Measurements from ENCODE around the gene SUPT16H. TPM values are rescaled to one million over a fixed set of nuclear protein-coding genes. Genes with fewer than 3 reads are reported as not detected.

Gene SUPT16H
- total RNA-seq, 4 donors from 2014 or later: 52.7 to 74.3 (median 60.5) TPM

- TF ChIP-seq CTCF (IDR thresholded peaks at IDR 0.05): no peak
- TF ChIP-seq POLR2A (IDR thresholded peaks at IDR 0.05; ENCODE audit: low read depth): no peak
- TF ChIP-seq EP300 (IDR thresholded peaks at IDR 0.05): no peak
- no peak for TF ChIP-seq POLR2AphosphoS5 (IDR thresholded peaks at IDR 0.05)
- no peaks in the 10 kb centered on the region for H3K9me3 ChIP-seq
- WGBS: 87% methylated on average over 9 of the region's 9 CpGs
- no peak for DNase-seq (ENCODE audit: extremely low spot score)
- H3K36me3 ChIP-seq: no peaks in the 10 kb centered on the region
- H3K4me3 ChIP-seq: no peak overlapping the region
- no peak overlapping the region for H3K27ac ChIP-seq (replicated peaks in 1 of 4)
- H3K4me1 ChIP-seq: no peaks in the 10 kb centered on the region
- intact Hi-C loops (cut with DNase I): no loop called here
- no peaks in the 10 kb centered on the region for H3K27me3 ChIP-seq
Measured at GRCh38 chr14:21334202-21334906, 49.5 kb downstream of the SUPT16H start.

- intact Hi-C loops (cut with DNase I): no loop called here
Measured at GRCh38 chr14:21332950-21333349, 50.9 kb downstream of the SUPT16H start.

GRCh38 chr14:21326972-21327371 is 56.8 kb downstream of the SUPT16H start:
- DNase-seq (ENCODE audit: extremely low spot score): no peak
- H3K4me3 ChIP-seq: no peak overlapping the region
- no peaks in the 10 kb centered on the region for H3K27me3 ChIP-seq
- H3K4me1 ChIP-seq: no peaks in the 10 kb centered on the region
- H3K9me3 ChIP-seq: no peaks in the 10 kb centered on the region
- 63% methylated on average over 1 of the region's 1 CpG for WGBS
- H3K27ac ChIP-seq (replicated peaks in 1 of 4): no peak overlapping the region
- no peaks in the 10 kb centered on the region for H3K36me3 ChIP-seq
- intact Hi-C loops (cut with DNase I): no loop called here
- TF ChIP-seq EP300 (IDR thresholded peaks at IDR 0.05) (no peak), POLR2AphosphoS5 (IDR thresholded peaks at IDR 0.05) (no peak), CTCF (IDR thresholded peaks at IDR 0.05) (no peak), POLR2A (IDR thresholded peaks at IDR 0.05; ENCODE audit: low read depth) (no peak)

More at GRCh38 chr14:21332950-21333349, 50.9 kb downstream of the SUPT16H start:
- no peaks in the 10 kb centered on the region for H3K9me3 ChIP-seq
- WGBS: 87% methylated on average over 2 of the region's 2 CpGs
- H3K4me1 ChIP-seq: no peaks in the 10 kb centered on the region
- no peaks in the 10 kb centered on the region for H3K36me3 ChIP-seq
- H3K4me3 ChIP-seq: no peak overlapping the region
- no peak overlapping the region for H3K27ac ChIP-seq (replicated peaks in 1 of 4)
- no peak for DNase-seq (ENCODE audit: extremely low spot score)
- H3K27me3 ChIP-seq: no peaks in the 10 kb centered on the region
- no peak for TF ChIP-seq POLR2AphosphoS5 (IDR thresholded peaks at IDR 0.05)
- TF ChIP-seq CTCF (IDR thresholded peaks at IDR 0.05): no peak
- no peak for TF ChIP-seq POLR2A (IDR thresholded peaks at IDR 0.05; ENCODE audit: low read depth)
- no peak for TF ChIP-seq EP300 (IDR thresholded peaks at IDR 0.05)

GRCh38 chr14:21322716-21323115 is 61.1 kb downstream of the SUPT16H start:
- Histone ChIP-seq H3K36me3 (no peaks in the 10 kb centered on the region), H3K4me1 (no peaks in the 10 kb centered on the region)
- 44% methylated on average over 2 of the region's 2 CpGs for WGBS

More at GRCh38 chr14:21322716-21323115, 61.1 kb downstream of the SUPT16H start:
- TF ChIP-seq CTCF (IDR thresholded peaks at IDR 0.05) (no peak), EP300 (IDR thresholded peaks at IDR 0.05) (no peak), POLR2A (IDR thresholded peaks at IDR 0.05; ENCODE audit: low read depth) (no peak), POLR2AphosphoS5 (IDR thresholded peaks at IDR 0.05) (no peak)
- H3K4me3 ChIP-seq: no peak overlapping the region
- intact Hi-C loops (cut with DNase I): no loop called here
- H3K9me3 ChIP-seq: no peaks in the 10 kb centered on the region
- DNase-seq (ENCODE audit: extremely low spot score): no peak
- peaks cover 0 to 8% (median 0%) of the 10 kb centered on the region in 4 donors for H3K27me3 ChIP-seq
- no peak overlapping the region for H3K27ac ChIP-seq (replicated peaks in 1 of 4)
